H9 (cell line): Measurements from ENCODE around the gene DLG2. TPM values are rescaled to one million over a fixed set of nuclear protein-coding genes. Genes with fewer than 3 reads are reported as not detected.
A peak's percentile ranks its signal among the peaks of the same experiment; 100 is the strongest.

Source experiments
- DNase-seq: peaks from one replicate; pipeline ENCODE4 v3.0.0-alpha.2; 2017
- H2AFZ ChIP-seq: one replicate; pipeline ENCODE4 v1.6.1; 2013; ENCODE audit warnings: mild to moderate bottlenecking, low read length, control low read depth, moderate library complexity
- H2AK5ac ChIP-seq: 2 replicates; pipeline ENCODE4 v1.6.1; 2013; ENCODE audit warnings: low read length, control low read depth, mixed read lengths; ENCODE audit not compliant: insufficient read length
- H2BK120ac ChIP-seq: one replicate; pipeline ENCODE4 v1.6.1; 2013; ENCODE audit warnings: low read depth, mild to moderate bottlenecking, low read length, control low read depth, inconsistent platforms; ENCODE audit not compliant: poor library complexity, severe bottlenecking
- H2BK12ac ChIP-seq: 2 replicates; pipeline ENCODE4 v1.6.1; 2013; ENCODE audit warnings: low read length, control low read depth, mixed read lengths, low read depth; ENCODE audit not compliant: insufficient read length
- H2BK15ac ChIP-seq: 2 replicates; pipeline ENCODE4 v1.6.1; 2013; ENCODE audit warnings: low read depth, low read length, control low read depth
- H2BK20ac ChIP-seq: one replicate; pipeline ENCODE4 v1.6.1; 2013; ENCODE audit warnings: low read depth, mild to moderate bottlenecking, low read length, control low read depth, inconsistent platforms; ENCODE audit not compliant: poor library complexity, severe bottlenecking
- H2BK5ac ChIP-seq: 2 replicates; pipeline ENCODE4 v1.6.1; 2013; ENCODE audit warnings: low read length, control low read depth, mixed read lengths; ENCODE audit not compliant: insufficient read length
- H3K14ac ChIP-seq: 2 replicates; pipeline ENCODE4 v1.6.1; 2013; ENCODE audit warnings: low read length, control low read depth; ENCODE audit not compliant: insufficient read depth
- H3K18ac ChIP-seq: 2 replicates; pipeline ENCODE4 v1.6.1; 2013; ENCODE audit warnings: low read depth, mild to moderate bottlenecking, mixed read lengths, low read length, control low read depth; ENCODE audit not compliant: insufficient read length
- H3K23ac ChIP-seq: 2 replicates; pipeline ENCODE4 v1.6.1; 2013; ENCODE audit warnings: low read length, control low read depth, mixed read lengths, low read depth; ENCODE audit not compliant: insufficient read length
- H3K23me2 ChIP-seq: 2 replicates; pipeline ENCODE4 v1.6.1; 2013; ENCODE audit warnings: low read depth, mild to moderate bottlenecking, mixed read lengths, low read length, control low read depth; ENCODE audit not compliant: insufficient read length, poor library complexity, severe bottlenecking
- H3K27ac ChIP-seq: 2 replicates; pipeline ENCODE4 v1.5.1; 2013; ENCODE audit warnings: low read length, control low read depth, mixed read lengths, low read depth; ENCODE audit not compliant: insufficient read length
- H3K27me3 ChIP-seq: 2 replicates; pipeline ENCODE4 v1.6.1; 2013; ENCODE audit warnings: low read length, control low read depth, inconsistent platforms; ENCODE audit not compliant: insufficient read depth
- H3K4ac ChIP-seq: 2 replicates; pipeline ENCODE4 v1.6.1; 2013; ENCODE audit warnings: low read depth, mild to moderate bottlenecking, control low read depth, inconsistent platforms, low read length, moderate library complexity
- H3K4me1 ChIP-seq: 2 replicates; pipeline ENCODE4 v1.6.1; 2013; ENCODE audit warnings: low read length, control low read depth, inconsistent platforms; ENCODE audit not compliant: insufficient read depth
- H3K4me2 ChIP-seq: 2 replicates; pipeline ENCODE4 v1.6.1; 2013; ENCODE audit warnings: low read length, control low read depth, mixed read lengths; ENCODE audit not compliant: insufficient read length, insufficient read depth
- H3K56ac ChIP-seq: 2 replicates; pipeline ENCODE4 v1.6.1; 2013; ENCODE audit warnings: low read depth, mild to moderate bottlenecking, mixed read lengths, low read length, control low read depth; ENCODE audit not compliant: insufficient read length
- H3K79me1 ChIP-seq: 2 replicates; pipeline ENCODE4 v1.6.1; 2013; ENCODE audit warnings: low read depth, mild to moderate bottlenecking, moderate library complexity, low read length, control low read depth, inconsistent platforms; ENCODE audit not compliant: insufficient read depth, poor library complexity, severe bottlenecking
- H3K79me2 ChIP-seq: 2 replicates; pipeline ENCODE4 v1.6.1; 2013; ENCODE audit warnings: low read length, control low read depth, inconsistent platforms; ENCODE audit not compliant: insufficient read depth
- H3K9ac ChIP-seq: 2 replicates; pipeline ENCODE4 v1.6.1; 2013; ENCODE audit warnings: low read length, control low read depth, mixed read lengths; ENCODE audit not compliant: insufficient read length; ENCODE audit errors: extremely low read depth
- H3K9me3 ChIP-seq: one replicate; pipeline ENCODE4 v1.6.1; 2013; ENCODE audit warnings: low read depth, low read length, inconsistent platforms; ENCODE audit not compliant: control insufficient read depth
- H3T11ph ChIP-seq: one replicate; pipeline ENCODE4 v1.6.1; 2013; ENCODE audit warnings: mild to moderate bottlenecking, low read length, control low read depth, inconsistent platforms
- H4K20me1 ChIP-seq: one replicate; pipeline ENCODE4 v1.6.1; 2013; ENCODE audit not compliant: control insufficient read depth, insufficient read length, insufficient read depth
- H4K5ac ChIP-seq: 2 replicates; pipeline ENCODE4 v1.6.1; 2013; ENCODE audit warnings: low read depth, mild to moderate bottlenecking, mixed read lengths, low read length, control low read depth; ENCODE audit not compliant: insufficient read length
- H4K8ac ChIP-seq: replicated peaks from 2 replicates; pipeline ENCODE4 v1.6.1; 2013; ENCODE audit warnings: low read length, control low read depth, mixed read lengths, low read depth; ENCODE audit not compliant: insufficient read length
- H4K91ac ChIP-seq: 2 replicates; pipeline ENCODE4 v1.6.1; 2013; ENCODE audit warnings: low read depth, mild to moderate bottlenecking, moderate library complexity, mixed read lengths, low read length, control low read depth; ENCODE audit not compliant: insufficient read length
- H3K27ac Mint-ChIP-seq, 3 experiments: 2 replicates in 2 of 3; 3 replicates in 1 of 3; pipeline ENCODE4 v1.8.0; 2020 to 2021; ENCODE audit warnings: mixed read lengths in 3 of 3, mild to moderate bottlenecking in 1 of 3, moderate library complexity in 1 of 3
- H3K27me3 Mint-ChIP-seq: 2 replicates; pipeline ENCODE4 v1.8.0; 2021; ENCODE audit warnings: low read depth, mild to moderate bottlenecking, moderate library complexity, mixed read lengths
- H3K36me3 Mint-ChIP-seq, 3 experiments: 2 replicates in 2 of 3; 3 replicates in 1 of 3; pipeline ENCODE4 v1.8.0; 2020 to 2021; ENCODE audit warnings: low read depth in 3 of 3, mixed read lengths in 3 of 3; ENCODE audit not compliant: insufficient read depth in 1 of 3
- H3K4me1 Mint-ChIP-seq, 2 experiments: 2 replicates each; pipeline ENCODE4 v1.8.0; 2020; ENCODE audit warnings: mixed read lengths in 2 of 2
- H3K4me3 Mint-ChIP-seq, 2 experiments: 2 replicates in 1 of 2; 3 replicates in 1 of 2; pipeline ENCODE4 v1.8.0; 2020 to 2021; ENCODE audit warnings: mild to moderate bottlenecking in 2 of 2, mixed read lengths in 2 of 2, moderate library complexity in 1 of 2
- H3K9me3 Mint-ChIP-seq, 2 experiments: 2 replicates in 1 of 2; 3 replicates in 1 of 2; pipeline ENCODE4 v1.8.0; 2020; ENCODE audit warnings: mild to moderate bottlenecking in 2 of 2, mixed read lengths in 2 of 2, moderate library complexity in 1 of 2
- WGBS: extraction: QIAGEN DNeasy Blood & Tissue Kit; methylation state at CpG from one replicate; pipeline ENCODE4 v1.1.7; 2013; ENCODE audit warnings: missing lambda C conversion rate, low lambda C conversion rate, mixed read lengths; ENCODE audit not compliant: insufficient read length; ENCODE audit errors: extremely low coverage; 5-methylcytosine and 5-hydroxymethylcytosine counted together
- total RNA-seq: library from RNA; stranded (reverse); gene quantifications from 2 replicates; pipeline ENCODE4 v1.2.1, GENCODE V29; 2021
- TF ChIP-seq, protein P1 (sequence below): fragments of 200-600 bp; sonication (generic); conservative IDR thresholded peaks from 3 replicates; pipeline ENCODE4 v1.8.0; 2021; ENCODE audit warnings: antibody characterized with exemption, mild to moderate bottlenecking

DLG2 gene
- total RNA-seq, 1 experiment from 2014 or later: 8.0 TPM

- Histone ChIP-seq H2BK12ac (no peak overlapping the region), H3K4me2 (no peak overlapping the region), H3K18ac (no peak overlapping the region), H4K5ac (no peak overlapping the region), H3K56ac (no peak overlapping the region), H3K27ac (no peak overlapping the region), H3K79me1 (no peaks in the 10 kb centered on the region), H2BK15ac (no peak overlapping the region), H3K23me2 (no peaks in the 10 kb centered on the region), H2AFZ (no peak overlapping the region), H2BK120ac (no peak overlapping the region), H4K91ac (no peak overlapping the region), H3K27me3 (no peaks in the 10 kb centered on the region), H3K9me3 (no peaks in the 10 kb centered on the region), H3T11ph (no peak overlapping the region), H3K14ac (no peak overlapping the region), H3K4me1 (peaks cover 3% of the 10 kb centered on the region; the same call in 1 of the 2 replicates), H3K9ac (no peak overlapping the region), H2AK5ac (no peak overlapping the region), H4K20me1 (no peaks in the 10 kb centered on the region), H3K79me2 (no peaks in the 10 kb centered on the region), H2BK5ac (no peak overlapping the region), H4K8ac (no peak overlapping the region), H3K23ac (no peak overlapping the region), H2BK20ac (no peak overlapping the region), H3K4ac (no peak overlapping the region)
- no peak for DNase-seq
- Mint-ChIP-seq H3K4me1 (peaks cover 6% of the 10 kb centered on the region in 2 experiments), H3K27ac (peak overlapping the region in 1 of 3 experiments; percentile 33; a peak in 1 of 7 replicates), H3K4me3 (no peak overlapping the region), H3K9me3 (no peaks in the 10 kb centered on the region), H3K27me3 (no peaks in the 10 kb centered on the region), H3K36me3 (peaks cover 0 to 2% (median 0%) of the 10 kb centered on the region in 3 experiments; a peak in 1 of 7 replicates)
- TF ChIP-seq, protein P1, sequence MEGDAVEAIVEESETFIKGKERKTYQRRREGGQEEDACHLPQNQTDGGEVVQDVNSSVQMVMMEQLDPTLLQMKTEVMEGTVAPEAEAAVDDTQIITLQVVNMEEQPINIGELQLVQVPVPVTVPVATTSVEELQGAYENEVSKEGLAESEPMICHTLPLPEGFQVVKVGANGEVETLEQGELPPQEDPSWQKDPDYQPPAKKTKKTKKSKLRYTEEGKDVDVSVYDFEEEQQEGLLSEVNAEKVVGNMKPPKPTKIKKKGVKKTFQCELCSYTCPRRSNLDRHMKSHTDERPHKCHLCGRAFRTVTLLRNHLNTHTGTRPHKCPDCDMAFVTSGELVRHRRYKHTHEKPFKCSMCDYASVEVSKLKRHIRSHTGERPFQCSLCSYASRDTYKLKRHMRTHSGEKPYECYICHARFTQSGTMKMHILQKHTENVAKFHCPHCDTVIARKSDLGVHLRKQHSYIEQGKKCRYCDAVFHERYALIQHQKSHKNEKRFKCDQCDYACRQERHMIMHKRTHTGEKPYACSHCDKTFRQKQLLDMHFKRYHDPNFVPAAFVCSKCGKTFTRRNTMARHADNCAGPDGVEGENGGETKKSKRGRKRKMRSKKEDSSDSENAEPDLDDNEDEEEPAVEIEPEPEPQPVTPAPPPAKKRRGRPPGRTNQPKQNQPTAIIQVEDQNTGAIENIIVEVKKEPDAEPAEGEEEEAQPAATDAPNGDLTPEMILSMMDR: no peak
- no CpG with 5 or more reads among the region's 10 CpGs for WGBS
These were observed 1670.9 kb downstream of the DLG2 start for GRCh38 chr11:83956119-83956697.
